GM12872 (cell line): ENCODE results near the gene COL16A1.

ENCODE experiments used
- CTCF ChIP-seq: IDR thresholded peaks from 3 replicates; pipeline ENCODE4 v1.5.1; 2011; ENCODE audit warnings: low read depth, mild to moderate bottlenecking, low read length, moderate library complexity; ENCODE audit not compliant: insufficient read depth

The COL16A1 gene

GRCh38 chr1:31671561-31672201, 32.1 kb downstream of the COL16A1 start:
- no peak for TF ChIP-seq CTCF

GRCh38 chr1:31671147-31671546, 32.7 kb downstream of the COL16A1 start:
- TF ChIP-seq CTCF: no peak

- no peak for TF ChIP-seq CTCF
These were observed 33.2 kb downstream of the COL16A1 start for GRCh38 chr1:31670593-31670964.

- TF ChIP-seq CTCF: peak; percentile 29; the same call in 1 of the 3 replicates
These were observed 33.8 kb downstream of the COL16A1 start for GRCh38 chr1:31669786-31670592.

GRCh38 chr1:31669433-31669785, 34.4 kb downstream of the COL16A1 start:
- no peak for TF ChIP-seq CTCF

GRCh38 chr1:31668303-31668883, 35.4 kb downstream of the COL16A1 start:
- no peak for TF ChIP-seq CTCF

- TF ChIP-seq CTCF: no peak
These were observed 36.6 kb downstream of the COL16A1 start for GRCh38 chr1:31667065-31667785.
